Glomerular visceral epithelial cell (primary cell): ENCODE results near the gene GTF2E1.

Source experiments
- DNase-seq: peaks from one replicate; pipeline ENCODE4 v3.0.0-alpha.2; 2016; ENCODE audit errors: extremely low spot score

Gene GTF2E1

GRCh38 chr3:120798346-120798745 is 55.8 kb downstream of the GTF2E1 start:
- no peak for DNase-seq

- no peak for DNase-seq
Observed at GRCh38 chr3:120800625-120801024, 58.1 kb downstream of the GTF2E1 start.

- DNase-seq: no peak
Observed at GRCh38 chr3:120801484-120801883, 58.9 kb downstream of the GTF2E1 start.

GRCh38 chr3:120802916-120803315 is 60.4 kb downstream of the GTF2E1 start:
- DNase-seq: no peak

GRCh38 chr3:120816728-120817127 is 74.2 kb downstream of the GTF2E1 start:
- DNase-seq: no peak

GRCh38 chr3:120820748-120821147 is 78.2 kb downstream of the GTF2E1 start:
- DNase-seq: no peak

- DNase-seq: no peak
Observed at GRCh38 chr3:120821426-120821825, 78.9 kb downstream of the GTF2E1 start.

GRCh38 chr3:120823156-120823555 is 80.6 kb downstream of the GTF2E1 start:
- DNase-seq: no peak

- DNase-seq: no peak
Observed at GRCh38 chr3:120824613-120825012, 82.1 kb downstream of the GTF2E1 start.

- DNase-seq: no peak
Observed at GRCh38 chr3:120828796-120829195, 86.3 kb downstream of the GTF2E1 start.

- DNase-seq: no peak
Observed at GRCh38 chr3:120831066-120831465, 88.5 kb downstream of the GTF2E1 start.
